NOMO-1 (cell line): Measurements from ENCODE around the gene RALA.
A peak's percentile ranks its signal among the peaks of the same experiment; 100 is the strongest.

ENCODE experiments used
- DNase-seq, 2 experiments: peaks; one replicate each; lab custom pipeline; 2025; ENCODE audit not compliant: unreplicated experiment in 2 of 2; lab: John Stamatoyannopoulos, UW

RALA gene, protein sequence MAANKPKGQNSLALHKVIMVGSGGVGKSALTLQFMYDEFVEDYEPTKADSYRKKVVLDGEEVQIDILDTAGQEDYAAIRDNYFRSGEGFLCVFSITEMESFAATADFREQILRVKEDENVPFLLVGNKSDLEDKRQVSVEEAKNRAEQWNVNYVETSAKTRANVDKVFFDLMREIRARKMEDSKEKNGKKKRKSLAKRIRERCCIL

GRCh38 chr7:39623047-39623731 is at the start of gene RALA:
TSS of gene RALA (plus strand) at chr7:39623572. CDS start at chr7:39686668, 63,096 bp downstream.
- DNase-seq = peak; percentile 61 to 88

- no peak for DNase-seq
These were observed 48.6 kb upstream of the RALA start for GRCh38 chr7:39574673-39575349.

- no peak for DNase-seq
These were observed 46.0 kb upstream of the RALA start for GRCh38 chr7:39577229-39577874.

GRCh38 chr7:39580149-39580874 is 43.1 kb upstream of the RALA start:
- peak; percentile 60 to 89 for DNase-seq

DNA sequence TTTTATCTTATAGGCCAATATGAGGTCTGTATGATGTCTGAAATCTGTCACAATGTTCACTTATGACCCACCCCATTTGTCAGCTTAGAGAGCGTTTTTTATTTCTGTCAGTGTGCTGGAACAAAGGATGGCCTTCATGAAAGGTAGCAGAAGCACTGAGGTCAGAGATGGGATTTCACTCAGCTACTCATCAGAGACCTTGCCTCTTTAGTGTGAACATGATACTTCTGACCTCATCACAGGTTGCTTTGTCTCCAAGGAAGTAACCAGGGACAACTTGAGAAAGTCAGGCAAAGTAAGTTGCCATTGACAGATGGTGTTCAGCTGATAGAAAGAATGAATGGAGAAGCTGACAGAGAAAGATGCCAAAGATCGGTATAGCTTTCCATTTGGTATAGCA is 40.8 kb upstream of the RALA start:
- no peak for DNase-seq

- DNase-seq = no peak
These were observed 39.8 kb upstream of the RALA start for GRCh38 chr7:39583539-39583938.

- DNase-seq = no peak
These were observed 36.0 kb upstream of the RALA start for GRCh38 chr7:39587393-39587792.

- no peak for DNase-seq
These were observed 35.0 kb upstream of the RALA start for GRCh38 chr7:39588416-39588815.

DNA sequence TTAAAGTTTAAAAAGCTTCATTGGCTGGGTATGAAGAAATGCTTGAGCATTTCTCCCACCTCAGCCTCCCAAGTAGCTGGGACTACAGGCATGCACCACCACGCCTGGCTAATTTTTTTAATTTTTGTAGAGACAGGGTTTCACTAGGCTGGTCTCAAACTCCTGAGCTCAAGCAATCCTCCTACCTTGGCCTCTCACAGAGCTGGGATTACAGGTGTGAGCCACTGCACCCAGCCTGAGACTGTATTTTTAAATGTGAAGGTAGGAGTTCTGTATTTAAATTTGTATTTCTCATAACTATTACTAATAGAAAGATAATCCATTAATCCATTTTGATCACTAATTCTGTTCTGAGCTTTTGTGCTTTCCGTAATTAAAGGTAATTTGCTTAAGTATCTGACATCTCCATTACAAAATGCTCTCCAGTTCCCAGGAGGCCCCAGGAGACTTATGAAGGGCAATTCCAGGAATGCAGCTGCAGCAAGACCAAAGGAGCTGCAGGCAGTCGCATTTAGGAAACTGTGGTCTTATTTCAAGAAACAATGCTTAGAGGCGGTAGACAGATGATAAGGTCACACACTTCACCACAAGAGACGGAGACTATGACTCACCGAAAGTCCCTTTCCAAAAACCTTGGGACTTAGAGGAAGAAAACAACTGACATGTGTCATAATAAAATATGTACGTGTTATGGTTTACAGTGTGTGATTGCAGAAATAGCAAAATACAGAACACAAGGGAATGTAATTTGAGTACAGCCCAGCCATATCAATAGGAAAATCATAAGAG is 33.9 kb upstream of the RALA start:
- DNase-seq = peak; percentile 36 to 89

DNA sequence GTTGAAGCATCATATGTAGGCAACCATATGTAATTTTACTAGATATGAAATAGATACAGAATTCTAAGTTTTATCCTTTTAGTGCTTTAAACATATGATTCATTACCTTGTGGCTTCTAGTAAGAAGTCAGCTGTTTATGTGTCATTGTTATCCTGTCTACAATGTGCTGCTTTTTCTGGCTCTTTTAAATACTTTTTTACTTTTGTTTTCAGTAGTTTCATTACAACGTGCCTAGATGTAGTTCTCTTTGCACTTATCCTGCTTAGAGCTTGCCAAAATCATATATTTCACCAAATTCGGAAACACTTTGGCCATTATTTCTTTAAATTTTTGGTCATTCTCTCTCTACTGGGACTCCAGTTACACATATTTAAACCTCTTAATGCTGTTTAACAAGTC is 30.8 kb upstream of the RALA start:
- DNase-seq = no peak

DNA sequence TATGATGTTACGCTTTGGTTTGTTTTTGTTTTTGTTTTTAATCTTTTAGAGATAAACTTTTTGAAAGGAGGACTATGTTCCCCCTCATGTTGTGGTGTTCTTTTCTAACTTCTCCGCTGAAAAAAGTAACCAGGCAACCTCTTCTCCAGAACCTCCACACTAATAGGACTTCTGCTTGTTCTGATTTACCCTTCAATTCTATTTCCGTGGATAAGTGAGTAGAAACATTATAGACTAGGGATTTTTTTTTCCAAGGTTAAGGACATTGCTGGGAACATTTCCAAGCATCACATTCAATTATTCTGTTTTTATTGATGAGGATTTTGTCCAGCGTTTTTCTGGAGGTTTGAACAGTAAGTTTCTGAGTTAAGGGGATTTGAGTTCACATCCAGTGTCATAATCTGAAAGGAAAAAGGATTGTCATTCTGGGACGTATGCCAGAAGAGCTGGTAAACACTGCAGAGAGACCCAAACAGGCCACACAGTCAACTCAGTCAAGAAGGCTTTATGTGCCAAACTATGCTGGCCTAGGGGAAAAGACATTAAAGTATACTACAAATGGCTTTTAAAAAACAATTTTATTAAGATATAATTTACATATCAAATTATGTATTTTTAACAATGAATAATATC is 28.3 kb upstream of the RALA start:
- no peak for DNase-seq

- no peak for DNase-seq
These were observed 21.0 kb upstream of the RALA start for GRCh38 chr7:39602351-39602750.

DNA sequence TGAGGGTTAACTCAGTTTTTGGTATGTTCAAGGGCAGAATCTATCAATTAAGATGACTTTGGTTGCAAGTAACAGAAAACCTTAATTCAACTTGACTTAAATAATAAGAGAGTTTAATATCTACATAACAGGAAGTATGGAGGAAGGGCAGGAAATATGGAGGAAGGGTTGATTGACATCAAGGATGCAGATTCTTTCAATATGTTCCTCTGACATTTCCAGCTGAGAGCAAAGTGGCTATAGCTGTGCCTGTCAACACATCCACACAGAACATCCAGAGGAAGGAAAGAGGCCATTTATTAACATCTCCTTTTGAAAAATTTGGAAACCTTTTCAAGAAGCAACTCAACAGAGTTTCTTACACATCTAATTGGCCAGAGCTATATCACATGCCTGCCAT is 19.4 kb upstream of the RALA start:
- no peak for DNase-seq

GRCh38 chr7:39605087-39605486 is 18.3 kb upstream of the RALA start:
- no peak for DNase-seq

DNA sequence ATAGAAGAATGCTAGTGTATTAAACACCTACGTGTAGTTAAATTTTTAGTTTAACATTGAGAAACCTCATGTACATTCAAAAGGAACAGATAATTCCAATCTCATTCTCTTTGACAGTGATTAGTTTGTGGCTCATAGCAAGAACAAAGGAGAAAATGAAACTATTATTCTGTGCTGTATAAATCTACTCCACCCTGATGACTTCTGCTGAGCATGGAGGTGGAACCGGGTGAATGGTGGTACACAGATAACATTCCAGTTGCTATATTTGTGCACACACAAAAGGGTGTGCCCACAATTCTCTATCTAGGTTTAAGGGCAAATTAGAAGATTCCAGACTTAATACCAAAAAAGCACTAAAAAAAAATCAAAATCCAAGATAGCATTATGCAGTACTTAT is 17.0 kb upstream of the RALA start:
- DNase-seq = no peak

GRCh38 chr7:39606941-39607340 is 16.4 kb upstream of the RALA start:
- no peak for DNase-seq

GRCh38 chr7:39607865-39608264 is 15.5 kb upstream of the RALA start:
- no peak for DNase-seq

- no peak for DNase-seq
These were observed 15.1 kb upstream of the RALA start for GRCh38 chr7:39608278-39608677.

DNA sequence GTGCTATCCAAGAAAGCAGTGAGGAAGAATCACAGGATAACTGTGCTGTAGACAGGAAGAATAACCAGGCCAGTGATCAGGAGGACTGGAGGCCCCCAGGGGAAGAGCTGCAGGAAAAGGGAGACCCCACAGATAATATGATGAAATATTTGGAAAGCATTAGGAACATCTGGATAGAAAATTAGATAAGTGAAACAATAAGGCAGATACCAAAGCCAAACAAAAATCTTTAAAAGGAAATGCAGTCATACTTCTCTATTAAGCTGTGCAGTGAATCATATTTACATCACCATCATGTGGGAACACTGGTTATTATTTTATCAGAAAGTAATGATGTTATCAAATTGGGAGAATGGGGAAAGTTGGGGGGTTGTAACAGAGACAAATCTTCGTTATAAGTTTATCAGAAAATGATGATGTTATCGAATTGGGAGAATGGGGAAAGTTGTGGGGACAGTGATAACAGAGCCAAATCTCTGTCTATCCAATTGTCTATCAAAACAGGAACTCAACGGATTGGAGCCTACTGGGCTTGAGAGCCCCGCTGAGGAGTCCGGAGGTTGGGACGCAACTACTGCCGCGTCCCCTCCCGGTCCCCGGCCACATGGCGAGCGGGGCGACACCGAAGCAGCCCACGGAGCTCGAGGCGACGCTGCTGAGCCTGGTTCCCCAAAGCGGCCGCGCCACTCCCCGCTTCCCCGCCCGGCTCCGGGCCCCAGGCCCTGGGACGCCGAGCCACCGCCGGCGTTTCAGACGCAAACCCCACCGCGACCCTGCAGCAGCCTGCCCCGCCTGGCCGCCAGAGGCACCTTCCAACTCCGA is 14.0 kb upstream of the RALA start:
- DNase-seq = no peak
